Fibroblast of skin of left quadriceps (primary cell): ENCODE measurements around the gene SERP2.
A peak's percentile ranks its signal among the peaks of the same experiment; 100 is the strongest.

ENCODE experiments used
- DNase-seq, 2 experiments: peaks; one replicate each; pipeline ENCODE4 v3.0.0-alpha.2; 2013; ENCODE audit warnings: low read depth in 2 of 2

The SERP2 gene

GRCh38 chr13:44435142-44435918 lies 61.7 kb downstream of the SERP2 start:
- DNase-seq = peak; percentile 97

GRCh38 chr13:44435919-44436510 lies 62.4 kb downstream of the SERP2 start:
- no peak for DNase-seq

GRCh38 chr13:44436589-44437337 lies 63.1 kb downstream of the SERP2 start:
- DNase-seq = peak; percentile 88

GRCh38 chr13:44437356-44438233 lies 64.0 kb downstream of the SERP2 start:
- DNase-seq = peak; percentile 29 to 32

GRCh38 chr13:44438234-44438579 lies 64.6 kb downstream of the SERP2 start:
- no peak for DNase-seq

GRCh38 chr13:44439452-44440024 lies 65.9 kb downstream of the SERP2 start:
- no peak for DNase-seq

- DNase-seq = no peak
These were observed 66.5 kb downstream of the SERP2 start for GRCh38 chr13:44440046-44440608.
